Mesenchymal stem cell (in vitro differentiated cells and primary cell): ENCODE measurements around the gene SRD5A2.

Experiments used
- DNase-seq: peaks from one replicate; pipeline ENCODE4 v3.0.0-alpha.2; 2013
- H2AFZ ChIP-seq: one replicate; pipeline ENCODE4 v1.6.1; 2013; ENCODE audit warnings: low read depth, mild to moderate bottlenecking, control low read depth, inconsistent platforms, low read length, moderate library complexity
- H2AK5ac ChIP-seq: 2 replicates; pipeline ENCODE4 v1.6.1; 2013; ENCODE audit warnings: low read length, moderate library complexity, mild to moderate bottlenecking, inconsistent platforms; ENCODE audit not compliant: severe bottlenecking
- H2BK120ac ChIP-seq: one replicate; pipeline ENCODE4 v1.6.1; 2013; ENCODE audit warnings: low read depth, mild to moderate bottlenecking, inconsistent platforms, low read length, moderate library complexity
- H2BK12ac ChIP-seq, 2 experiments: one replicate each; pipeline ENCODE4 v1.6.1; 2013; ENCODE audit warnings: inconsistent platforms in 2 of 2, low read length in 2 of 2, mild to moderate bottlenecking in 2 of 2, moderate library complexity in 2 of 2, control low read depth in 1 of 2
- H2BK15ac ChIP-seq: one replicate; pipeline ENCODE4 v1.6.1; 2013; ENCODE audit warnings: mild to moderate bottlenecking, low read depth, inconsistent platforms; ENCODE audit not compliant: poor library complexity, severe bottlenecking
- H2BK5ac ChIP-seq: 2 replicates; pipeline ENCODE4 v1.6.1; 2013; ENCODE audit warnings: low read depth, mild to moderate bottlenecking, low read length, control low read depth, inconsistent platforms; ENCODE audit not compliant: poor library complexity, severe bottlenecking
- H3K14ac ChIP-seq, 2 experiments: one replicate each; pipeline ENCODE4 v1.6.1; 2013; ENCODE audit warnings: inconsistent platforms in 2 of 2, low read length in 2 of 2, control low read depth in 1 of 2, mild to moderate bottlenecking in 1 of 2, moderate library complexity in 1 of 2
- H3K18ac ChIP-seq, 2 experiments: one replicate each; pipeline ENCODE4 v1.6.1; 2013; ENCODE audit warnings: inconsistent platforms in 2 of 2, low read length in 2 of 2, control low read depth in 1 of 2, low read depth in 1 of 2, mild to moderate bottlenecking in 1 of 2
- H3K23ac ChIP-seq, 2 experiments: one replicate each; pipeline ENCODE4 v1.6.1; 2013; ENCODE audit warnings: inconsistent platforms in 2 of 2, low read length in 2 of 2, mild to moderate bottlenecking in 2 of 2, moderate library complexity in 2 of 2, control low read depth in 1 of 2
- H3K27ac ChIP-seq: 2 replicates; pipeline ENCODE4 v1.5.1; 2013; ENCODE audit warnings: mild to moderate bottlenecking, moderate library complexity, low read length, control low read depth, inconsistent platforms; ENCODE audit not compliant: poor library complexity, severe bottlenecking
- H3K27me3 ChIP-seq, 2 experiments: 2 replicates each; pipeline versions ENCODE4 v1.6.1 to v1.7.0; 2013; ENCODE audit warnings: low read length in 2 of 2, mild to moderate bottlenecking in 2 of 2, moderate library complexity in 2 of 2, control low read depth in 1 of 2, inconsistent platforms in 1 of 2; ENCODE audit not compliant: control insufficient read depth in 1 of 2, insufficient read depth in 1 of 2
- H3K36me3 ChIP-seq, 2 experiments: 2 replicates each; pipeline versions ENCODE4 v1.6.1 to v1.7.0; 2013; ENCODE audit warnings: low read length in 2 of 2, control low read depth in 1 of 2, inconsistent platforms in 1 of 2, low read depth in 1 of 2, mild to moderate bottlenecking in 1 of 2; ENCODE audit not compliant: insufficient read depth in 2 of 2, control insufficient read depth in 1 of 2
- H3K4ac ChIP-seq, 2 experiments: one replicate each; pipeline ENCODE4 v1.6.1; 2013; ENCODE audit warnings: inconsistent platforms in 2 of 2, low read length in 2 of 2, mild to moderate bottlenecking in 2 of 2, moderate library complexity in 2 of 2, control low read depth in 1 of 2, low read depth in 1 of 2
- H3K4me1 ChIP-seq: 2 replicates; pipeline ENCODE4 v1.6.1; 2013; ENCODE audit warnings: low read depth, low read length, control low read depth; ENCODE audit not compliant: control insufficient read depth, insufficient read depth
- H3K4me2 ChIP-seq: 2 replicates; pipeline ENCODE4 v1.6.1; 2013; ENCODE audit warnings: low read length, mild to moderate bottlenecking, inconsistent platforms; ENCODE audit not compliant: poor library complexity, severe bottlenecking
- H3K4me3 ChIP-seq, 2 experiments: 2 replicates each; pipeline versions ENCODE4 v1.5.1 to v1.7.0; 2013; ENCODE audit warnings: low read length in 2 of 2, mild to moderate bottlenecking in 2 of 2, control low read depth in 1 of 2, low read depth in 1 of 2; ENCODE audit not compliant: insufficient read depth in 1 of 2
- H3K79me1 ChIP-seq: replicated peaks from 2 replicates; pipeline ENCODE4 v1.6.1; 2013; ENCODE audit warnings: mild to moderate bottlenecking, control low read depth, low read length, inconsistent platforms; ENCODE audit not compliant: poor library complexity, severe bottlenecking
- H3K9ac ChIP-seq: 2 replicates; pipeline ENCODE4 v1.7.0; 2013; ENCODE audit warnings: mild to moderate bottlenecking, low read length, moderate library complexity
- H3K9me3 ChIP-seq: 2 replicates; pipeline ENCODE4 v1.7.0; 2013; ENCODE audit warnings: mild to moderate bottlenecking, low read length; ENCODE audit not compliant: control insufficient read depth
- H4K8ac ChIP-seq: one replicate; pipeline ENCODE4 v1.6.1; 2013; ENCODE audit warnings: inconsistent platforms, mild to moderate bottlenecking, low read length, moderate library complexity
- H4K91ac ChIP-seq: one replicate; pipeline ENCODE4 v1.6.1; 2013; ENCODE audit warnings: mild to moderate bottlenecking, low read length, inconsistent platforms
- WGBS: methylation state at CpG from one replicate; pipeline ENCODE4 v1.1.7; 2013; ENCODE audit warnings: mixed read lengths; 5-methylcytosine and 5-hydroxymethylcytosine counted together

SRD5A2 gene

DNA sequence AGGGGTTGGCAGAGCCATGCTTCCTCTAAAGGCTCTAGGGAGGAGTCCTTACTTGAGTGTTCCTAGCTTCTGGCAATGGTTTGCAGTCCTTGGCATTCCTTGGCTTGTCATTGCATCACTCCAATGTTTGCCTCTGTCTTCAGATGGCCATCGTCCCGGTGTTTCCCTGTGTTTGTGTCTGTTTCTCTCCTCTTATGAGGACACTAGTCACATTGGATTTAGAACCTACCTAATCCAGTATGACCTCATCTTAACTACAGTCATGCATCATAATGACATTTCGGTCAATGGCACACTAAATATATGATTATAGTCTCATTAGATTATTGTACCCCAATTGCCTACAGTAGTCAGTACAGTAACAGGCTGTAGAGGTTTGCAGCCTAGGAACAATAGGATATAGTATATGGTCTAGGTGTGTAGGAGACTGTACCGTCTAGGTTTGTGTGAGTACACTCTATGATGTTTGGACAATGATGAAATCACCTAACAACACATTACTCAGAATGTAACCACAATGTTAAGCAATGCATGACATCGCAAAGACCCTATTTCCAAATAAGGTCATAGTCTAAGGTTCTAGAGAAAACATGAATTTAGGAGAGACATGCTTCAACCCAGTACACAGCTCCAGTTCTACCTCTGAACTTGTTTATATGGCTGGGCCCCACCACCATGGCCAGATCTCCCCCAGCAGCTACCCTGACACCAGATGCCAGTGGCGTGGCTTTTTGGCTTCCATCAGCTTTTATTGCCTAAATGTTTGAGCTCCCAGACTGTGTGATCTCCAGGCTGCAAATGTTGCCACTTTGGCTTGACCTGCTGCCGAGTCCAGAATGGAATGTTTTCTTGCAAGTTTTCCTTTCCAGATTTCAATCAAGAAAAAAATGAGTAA is 22.1 kb downstream of the SRD5A2 start:
- Histone ChIP-seq H3K4me2 (no peak overlapping the region), H2AK5ac (no peak overlapping the region), H2BK12ac (no peak overlapping the region), H3K9ac (no peak overlapping the region), H3K4me1 (no peaks in the 10 kb centered on the region), H2AFZ (no peak overlapping the region), H3K18ac (no peak overlapping the region), H4K91ac (no peak overlapping the region), H3K9me3 (peaks cover 19% of the 10 kb centered on the region), H3K4ac (no peak overlapping the region), H2BK120ac (no peak overlapping the region), H4K8ac (no peak overlapping the region), H2BK5ac (no peak overlapping the region), H2BK15ac (no peak overlapping the region), H3K23ac (no peak overlapping the region), H3K27me3 (no peaks in the 10 kb centered on the region), H3K27ac (no peak overlapping the region), H3K36me3 (no peaks in the 10 kb centered on the region), H3K14ac (no peak overlapping the region), H3K4me3 (no peak overlapping the region), H3K79me1 (no peaks in the 10 kb centered on the region)
- WGBS = 75% methylated on average over 5 of the region's 7 CpGs
- DNase-seq = no peak

DNA sequence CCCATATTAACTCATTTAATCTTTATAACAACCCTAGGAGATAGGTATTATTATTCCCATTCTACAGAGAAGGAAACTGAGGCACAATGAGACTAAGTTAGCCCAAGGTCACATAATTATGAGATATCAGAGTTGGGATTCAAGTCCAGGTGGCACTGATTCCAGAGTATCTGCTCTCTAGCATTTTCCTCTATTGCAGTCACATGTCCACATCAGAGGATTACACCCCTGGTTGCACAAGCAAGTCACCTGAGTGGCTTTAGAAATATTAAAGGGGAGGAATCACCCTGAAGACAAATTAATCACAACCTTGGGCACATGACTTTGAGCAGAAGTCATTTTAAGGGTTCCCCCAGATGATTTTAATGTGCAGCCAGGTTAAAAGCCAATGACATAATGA is 23.8 kb downstream of the SRD5A2 start:
- H2BK5ac ChIP-seq = no peak overlapping the region
- no peaks in the 10 kb centered on the region for H3K79me1 ChIP-seq
- no peak overlapping the region for H3K14ac ChIP-seq
- H3K27me3 ChIP-seq = no peaks in the 10 kb centered on the region
- H3K4me2 ChIP-seq = no peak overlapping the region
- no peak overlapping the region for H3K4ac ChIP-seq
- peaks cover 36% of the 10 kb centered on the region for H3K9me3 ChIP-seq
- H4K8ac ChIP-seq = no peak overlapping the region
- no peak overlapping the region for H2BK15ac ChIP-seq
- H3K4me3 ChIP-seq = no peak overlapping the region
- no peak overlapping the region for H3K27ac ChIP-seq
- H3K4me1 ChIP-seq = no peaks in the 10 kb centered on the region
- H2AFZ ChIP-seq = no peak overlapping the region
- no peak overlapping the region for H2AK5ac ChIP-seq
- H3K36me3 ChIP-seq = no peaks in the 10 kb centered on the region
- no peak overlapping the region for H3K9ac ChIP-seq
- H4K91ac ChIP-seq = no peak overlapping the region
- no peak overlapping the region for H3K23ac ChIP-seq
- no peak overlapping the region for H2BK120ac ChIP-seq
- DNase-seq = no peak
- no peak overlapping the region for H2BK12ac ChIP-seq
- H3K18ac ChIP-seq = no peak overlapping the region

DNA sequence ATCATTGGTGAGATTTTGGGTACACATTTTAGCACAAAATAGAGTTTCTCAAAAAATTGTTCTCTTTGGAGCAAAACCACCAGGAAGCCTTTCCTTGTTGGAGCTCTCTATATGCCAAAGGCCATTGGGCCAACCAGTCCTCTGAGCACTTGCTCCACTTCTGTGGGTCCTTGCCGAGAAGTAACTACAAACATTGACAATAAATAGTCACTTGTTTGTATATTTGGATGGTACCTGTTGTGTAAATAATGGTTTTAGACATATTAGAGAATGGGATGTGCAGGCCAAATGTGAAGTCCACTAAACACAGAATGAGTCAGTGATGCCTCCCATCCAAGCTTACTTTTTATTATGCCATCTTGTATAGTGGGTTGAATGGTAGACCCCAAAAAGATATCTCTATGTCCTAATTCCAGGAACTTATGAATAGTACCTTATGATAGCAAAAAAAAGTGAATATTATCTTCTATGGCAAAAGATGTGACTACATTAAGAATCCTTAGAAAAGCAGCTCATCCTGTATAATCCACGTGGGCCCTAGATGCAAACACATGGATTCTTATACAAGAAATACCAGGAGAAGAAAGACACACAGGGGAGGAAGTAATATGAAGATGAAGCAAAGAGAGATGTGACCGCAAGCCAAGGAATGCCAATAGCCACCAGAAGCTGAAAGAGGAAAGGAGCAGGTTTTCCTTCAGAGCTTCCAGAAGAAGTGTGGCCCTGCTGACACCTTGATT is 24.6 kb downstream of the SRD5A2 start:
- Histone ChIP-seq H3K4me2 (no peak overlapping the region), H4K8ac (no peak overlapping the region), H3K23ac (no peak overlapping the region), H2BK120ac (no peak overlapping the region), H3K4me3 (no peak overlapping the region), H3K18ac (no peak overlapping the region), H3K4me1 (no peaks in the 10 kb centered on the region), H3K79me1 (no peaks in the 10 kb centered on the region), H3K14ac (no peak overlapping the region), H2BK5ac (no peak overlapping the region), H3K4ac (no peak overlapping the region), H2AK5ac (no peak overlapping the region), H3K36me3 (no peaks in the 10 kb centered on the region), H2AFZ (no peak overlapping the region), H2BK15ac (no peak overlapping the region), H3K9me3 (peaks cover 36% of the 10 kb centered on the region), H3K27ac (no peak overlapping the region), H2BK12ac (no peak overlapping the region), H4K91ac (no peak overlapping the region), H3K27me3 (no peaks in the 10 kb centered on the region), H3K9ac (no peak overlapping the region)
- WGBS = 81% methylated on average over 1 of the region's 3 CpGs
- DNase-seq = no peak

DNA sequence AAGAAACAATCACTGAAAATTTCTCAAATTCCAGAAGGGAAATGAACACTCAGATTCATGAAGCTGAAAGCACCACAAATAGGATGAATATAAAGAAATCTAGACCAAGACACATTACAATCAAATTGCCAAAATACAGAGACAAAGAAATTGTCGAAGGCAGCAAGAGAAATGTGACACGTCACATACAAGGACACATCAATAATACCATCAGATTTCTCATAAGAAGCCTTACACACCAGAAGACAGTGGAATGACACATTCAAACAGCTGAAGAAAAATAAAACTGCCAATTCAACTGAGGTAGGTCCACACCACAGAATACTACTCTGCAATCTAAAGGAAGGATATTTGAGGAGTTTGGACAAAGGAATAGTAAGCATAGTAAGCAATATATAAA is 27.4 kb downstream of the SRD5A2 start:
- H2BK5ac ChIP-seq = no peak overlapping the region
- no peak overlapping the region for H4K8ac ChIP-seq
- H3K18ac ChIP-seq = no peak overlapping the region
- peaks cover 36% of the 10 kb centered on the region for H3K9me3 ChIP-seq
- H3K36me3 ChIP-seq = no peaks in the 10 kb centered on the region
- H3K23ac ChIP-seq = no peak overlapping the region
- no peaks in the 10 kb centered on the region for H3K27me3 ChIP-seq
- H2BK12ac ChIP-seq = no peak overlapping the region
- no peak overlapping the region for H3K14ac ChIP-seq
- no peak overlapping the region for H3K4me3 ChIP-seq
- no peak overlapping the region for H2BK15ac ChIP-seq
- H2BK120ac ChIP-seq = no peak overlapping the region
- H3K79me1 ChIP-seq = no peaks in the 10 kb centered on the region
- no peak overlapping the region for H4K91ac ChIP-seq
- no peak overlapping the region for H3K4me2 ChIP-seq
- no peak overlapping the region for H2AK5ac ChIP-seq
- no peak overlapping the region for H3K27ac ChIP-seq
- DNase-seq = no peak
- WGBS = 82% methylated on average over 2 of the region's 2 CpGs
- no peak overlapping the region for H3K4ac ChIP-seq
- no peak overlapping the region for H3K9ac ChIP-seq
- no peaks in the 10 kb centered on the region for H3K4me1 ChIP-seq
- H2AFZ ChIP-seq = no peak overlapping the region
